HepG2 (cell line): ENCODE measurements around the gene ZKSCAN1. TPM values are rescaled to one million over a fixed set of nuclear protein-coding genes. Genes with fewer than 3 reads are reported as not detected.
A peak's percentile ranks its signal among the peaks of the same experiment; 100 is the strongest.

Source experiments
- BORCS8-MEF2B ChIP-seq: sonication (generic); formaldehyde crosslinking; IDR thresholded peaks from 2 replicates; pipeline ENCODE4 v1.8.0; 2022; ENCODE audit warnings: mild to moderate bottlenecking, missing genetic modification reagents
- CAMTA2 ChIP-seq: sonication (generic); formaldehyde crosslinking; IDR thresholded peaks from 2 replicates; pipeline ENCODE4 v1.4.0; 2020; ENCODE audit warnings: mild to moderate bottlenecking, missing genetic modification reagents, borderline replicate concordance
- DMTF1 ChIP-seq: sonication (generic); formaldehyde crosslinking; IDR thresholded peaks from 2 replicates; pipeline ENCODE4 v1.4.0; 2020; ENCODE audit warnings: mild to moderate bottlenecking, missing genetic modification reagents
- FOSL1 ChIP-seq: sonication (generic); formaldehyde crosslinking; IDR thresholded peaks from 2 replicates; pipeline ENCODE4 v1.9.0; 2021; ENCODE audit warnings: missing genetic modification reagents, borderline replicate concordance
- FOXC1 ChIP-seq: sonication (generic); formaldehyde crosslinking; IDR thresholded peaks from 2 replicates; pipeline ENCODE4 v1.8.0; 2022; ENCODE audit warnings: mild to moderate bottlenecking, missing genetic modification reagents, borderline replicate concordance
- GPBP1L1 ChIP-seq: sonication (generic); formaldehyde crosslinking; IDR thresholded peaks from 2 replicates; pipeline ENCODE4 v1.5.0; 2020; ENCODE audit warnings: mild to moderate bottlenecking, missing genetic modification reagents
- HOXA5 ChIP-seq: sonication (generic); formaldehyde crosslinking; IDR thresholded peaks from 2 replicates; pipeline ENCODE4 v1.4.0; 2020; ENCODE audit warnings: missing genetic modification reagents
- SMC3 ChIP-seq: IDR thresholded peaks from 2 replicates; pipeline ENCODE4 v1.6.1; 2011; ENCODE audit warnings: low read length, improper control_type of control experiment
- ZNF30 ChIP-seq: sonication (generic); formaldehyde crosslinking; IDR thresholded peaks from 2 replicates; pipeline ENCODE4 v1.5.0; 2020; ENCODE audit warnings: mild to moderate bottlenecking, missing genetic modification reagents
- ZNF460 ChIP-seq: sonication (generic); formaldehyde crosslinking; IDR thresholded peaks from 2 replicates; pipeline ENCODE4 v1.5.1; 2020; ENCODE audit warnings: missing genetic modification reagents, mild to moderate bottlenecking, borderline replicate concordance
- ZNF543 ChIP-seq: sonication (generic); formaldehyde crosslinking; IDR thresholded peaks from 2 replicates; pipeline ENCODE4 v1.4.0; 2020; ENCODE audit warnings: mild to moderate bottlenecking, missing genetic modification reagents
- ZNF691 ChIP-seq: sonication (generic); formaldehyde crosslinking; IDR thresholded peaks from 2 replicates; pipeline ENCODE4 v1.4.0; 2020; ENCODE audit warnings: missing genetic modification reagents, low read depth, mild to moderate bottlenecking, borderline replicate concordance
- ZNF850 ChIP-seq: sonication (generic); formaldehyde crosslinking; conservative IDR thresholded peaks from 2 replicates; pipeline ENCODE4 v1.9.0; 2021; ENCODE audit warnings: mild to moderate bottlenecking, missing genetic modification reagents
- polyA plus RNA-seq, 8 experiments: library from polyadenylated mRNA; depleted of rRNA in 3 of 8; stranded (reverse) in 7 of 8; unstranded in 1 of 8; fragments of >200 nt; fragmentation: Illumina TruSeq in 4 of 8; extraction: Trizol in 4 of 8; gene quantifications; 2 replicates each; pipeline versions ENCODE4 v1.2.1 to v1.2.3, GENCODE V29; 2011 to 2016; ENCODE audit warnings: low read depth in 4 of 8, missing spikeins in 1 of 8, mixed read lengths in 1 of 8; ENCODE audit not compliant: insufficient read depth in 1 of 8
- total RNA-seq, 5 experiments: library from RNA; depleted of rRNA; stranded (reverse); fragments of >200 nt; fragmentation: Illumina TruSeq; extraction: Trizol; gene quantifications; 2 replicates each; pipeline ENCODE4 v1.2.3, GENCODE V29; 2016; ENCODE audit warnings: low read depth in 1 of 5
- TF ChIP-seq, protein P1 (sequence below): sonication (generic); formaldehyde crosslinking; IDR thresholded peaks from 2 replicates; pipeline ENCODE4 v1.4.0; 2020; ENCODE audit warnings: missing genetic modification reagents
- TF ChIP-seq, protein P2 (sequence below): sonication (generic); formaldehyde crosslinking; IDR thresholded peaks from 2 replicates; pipeline ENCODE4 v1.5.1; 2020; ENCODE audit warnings: mild to moderate bottlenecking, missing genetic modification reagents
- TF ChIP-seq, protein P3 (sequence below): sonication (generic); formaldehyde crosslinking; IDR thresholded peaks from 2 replicates; pipeline ENCODE4 v1.8.1; 2022; ENCODE audit warnings: low read depth, mild to moderate bottlenecking, missing genetic modification reagents

ZKSCAN1 gene
- total and polyA plus RNA-seq, 2 of the 13 experiments (the other 11 are each of a cell fraction or from before 2014, with no cell fraction given) = 46.4 to 60.6 TPM

- TF ChIP-seq DMTF1 (CRISPR knock-in tag) (no peak), SMC3 (peak; percentile 4; the same call in 1 of the 2 replicates), ZNF850 (CRISPR knock-in tag) (no peak), CAMTA2 (CRISPR knock-in tag) (no peak), ZNF460 (CRISPR knock-in tag) (peak; percentile 5; the same call in 1 of the 2 replicates), ZNF543 (CRISPR knock-in tag) (peak; percentile 76), GPBP1L1 (no peak), FOXC1 (CRISPR knock-in tag) (peak; percentile 81; the same call in 1 of the 2 replicates), ZNF691 (no peak), FOSL1 (CRISPR knock-in tag) (no peak), BORCS8-MEF2B (CRISPR knock-in tag) (peak; percentile 60; the same call in 1 of the 2 replicates), ZNF30 (CRISPR knock-in tag) (no peak), HOXA5 (peak; percentile 93; the same call in 1 of the 2 replicates)
- TF ChIP-seq, protein P1, sequence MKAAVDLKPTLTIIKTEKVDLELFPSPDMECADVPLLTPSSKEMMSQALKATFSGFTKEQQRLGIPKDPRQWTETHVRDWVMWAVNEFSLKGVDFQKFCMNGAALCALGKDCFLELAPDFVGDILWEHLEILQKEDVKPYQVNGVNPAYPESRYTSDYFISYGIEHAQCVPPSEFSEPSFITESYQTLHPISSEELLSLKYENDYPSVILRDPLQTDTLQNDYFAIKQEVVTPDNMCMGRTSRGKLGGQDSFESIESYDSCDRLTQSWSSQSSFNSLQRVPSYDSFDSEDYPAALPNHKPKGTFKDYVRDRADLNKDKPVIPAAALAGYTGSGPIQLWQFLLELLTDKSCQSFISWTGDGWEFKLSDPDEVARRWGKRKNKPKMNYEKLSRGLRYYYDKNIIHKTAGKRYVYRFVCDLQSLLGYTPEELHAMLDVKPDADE (CRISPR knock-in tag) = 0 out of 2 replicates have a peak, but pooled peaks have one; percentile 80
- TF ChIP-seq, protein P2, sequence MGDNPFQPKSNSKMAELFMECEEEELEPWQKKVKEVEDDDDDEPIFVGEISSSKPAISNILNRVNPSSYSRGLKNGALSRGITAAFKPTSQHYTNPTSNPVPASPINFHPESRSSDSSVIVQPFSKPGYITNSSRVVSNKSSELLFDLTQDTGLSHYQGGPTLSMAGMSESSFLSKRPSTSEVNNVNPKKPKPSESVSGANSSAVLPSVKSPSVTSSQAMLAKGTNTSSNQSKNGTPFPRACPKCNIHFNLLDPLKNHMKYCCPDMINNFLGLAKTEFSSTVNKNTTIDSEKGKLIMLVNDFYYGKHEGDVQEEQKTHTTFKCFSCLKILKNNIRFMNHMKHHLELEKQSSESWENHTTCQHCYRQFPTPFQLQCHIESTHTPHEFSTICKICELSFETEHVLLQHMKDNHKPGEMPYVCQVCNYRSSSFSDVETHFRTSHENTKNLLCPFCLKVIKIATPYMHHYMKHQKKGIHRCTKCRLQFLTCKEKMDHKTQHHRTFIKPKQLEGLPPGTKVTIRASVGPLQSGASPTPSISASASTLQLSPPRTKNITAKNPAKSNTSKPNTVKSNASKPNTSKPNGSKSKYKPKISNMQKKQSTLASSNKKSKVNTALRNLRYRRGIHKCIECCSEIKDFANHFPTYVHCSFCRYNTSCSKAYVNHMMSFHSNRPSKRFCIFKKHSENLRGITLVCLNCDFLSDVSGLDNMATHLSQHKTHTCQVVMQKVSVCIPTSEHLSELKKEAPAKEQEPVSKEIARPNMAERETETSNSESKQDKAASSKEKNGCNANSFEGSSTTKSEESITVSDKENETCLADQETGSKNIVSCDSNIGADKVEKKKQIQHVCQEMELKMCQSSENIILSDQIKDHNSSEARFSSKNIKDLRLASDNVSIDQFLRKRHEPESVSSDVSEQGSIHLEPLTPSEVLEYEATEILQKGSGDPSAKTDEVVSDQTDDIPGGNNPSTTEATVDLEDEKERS (CRISPR knock-in tag) = peak; percentile 69; the same call in 1 of the 2 replicates
- TF ChIP-seq, protein P3, sequence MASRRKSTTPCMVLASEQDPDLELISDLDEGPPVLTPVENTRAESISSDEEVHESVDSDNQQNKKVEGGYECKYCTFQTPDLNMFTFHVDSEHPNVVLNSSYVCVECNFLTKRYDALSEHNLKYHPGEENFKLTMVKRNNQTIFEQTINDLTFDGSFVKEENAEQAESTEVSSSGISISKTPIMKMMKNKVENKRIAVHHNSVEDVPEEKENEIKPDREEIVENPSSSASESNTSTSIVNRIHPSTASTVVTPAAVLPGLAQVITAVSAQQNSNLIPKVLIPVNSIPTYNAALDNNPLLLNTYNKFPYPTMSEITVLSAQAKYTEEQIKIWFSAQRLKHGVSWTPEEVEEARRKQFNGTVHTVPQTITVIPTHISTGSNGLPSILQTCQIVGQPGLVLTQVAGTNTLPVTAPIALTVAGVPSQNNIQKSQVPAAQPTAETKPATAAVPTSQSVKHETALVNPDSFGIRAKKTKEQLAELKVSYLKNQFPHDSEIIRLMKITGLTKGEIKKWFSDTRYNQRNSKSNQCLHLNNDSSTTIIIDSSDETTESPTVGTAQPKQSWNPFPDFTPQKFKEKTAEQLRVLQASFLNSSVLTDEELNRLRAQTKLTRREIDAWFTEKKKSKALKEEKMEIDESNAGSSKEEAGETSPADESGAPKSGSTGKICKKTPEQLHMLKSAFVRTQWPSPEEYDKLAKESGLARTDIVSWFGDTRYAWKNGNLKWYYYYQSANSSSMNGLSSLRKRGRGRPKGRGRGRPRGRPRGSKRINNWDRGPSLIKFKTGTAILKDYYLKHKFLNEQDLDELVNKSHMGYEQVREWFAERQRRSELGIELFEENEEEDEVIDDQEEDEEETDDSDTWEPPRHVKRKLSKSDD (CRISPR knock-in tag) = peak; percentile 68; the same call in 1 of the 2 replicates
These were observed 17.8 kb upstream of the ZKSCAN1 start (continued) for GRCh38 chr7:99997545-99998137.
